ENCODE results near the gene SLC30A1. TPM values are rescaled to one million over a fixed set of nuclear protein-coding genes. Genes with fewer than 3 reads are reported as not detected.

Gene SLC30A1
- total RNA-seq, 1 donor from 2014 or later: 19.8 TPM

DNA sequence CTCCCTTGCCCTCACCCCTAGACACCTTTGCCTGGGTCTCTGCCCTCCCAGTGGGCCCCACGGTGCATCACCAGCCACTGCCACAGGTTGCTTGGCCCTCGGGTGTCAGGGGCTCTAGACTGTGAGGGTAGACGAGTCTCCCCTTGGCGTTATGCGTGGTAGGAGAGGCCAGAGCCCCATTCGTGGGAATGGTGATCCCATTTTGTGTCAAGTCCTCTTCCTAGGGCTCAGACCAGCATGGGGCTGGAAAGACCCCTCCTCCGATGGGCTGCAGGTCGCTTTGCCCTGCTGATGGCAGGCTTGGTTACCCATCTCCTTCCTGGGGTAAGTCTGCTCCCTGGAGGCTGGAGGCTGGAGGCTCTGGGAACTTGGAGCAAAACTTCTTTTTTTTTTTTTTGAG is 42.4 kb downstream of the SLC30A1 start:
- Histone ChIP-seq H3K27me3 (ENCODE audit: control insufficient read depth, insufficient read depth, low read length) (no peaks in the 10 kb centered on the region), H3K36me3 (ENCODE audit: control insufficient read depth, insufficient read depth, low read length) (no peaks in the 10 kb centered on the region), H3K4me3 (ENCODE audit: low read depth, low read length) (no peak overlapping the region)
- no peak for DNase-seq (ENCODE audit: low read depth)
- TF ChIP-seq CTCF (IDR thresholded peaks at IDR 0.05; ENCODE audit: insufficient read depth, low read length, poor library complexity, severe bottlenecking): no peak

- H3K4me3 ChIP-seq (ENCODE audit: low read depth, low read length): no peak overlapping the region
- H3K27me3 ChIP-seq (ENCODE audit: control insufficient read depth, insufficient read depth, low read length): no peaks in the 10 kb centered on the region
- TF ChIP-seq CTCF (IDR thresholded peaks at IDR 0.05; ENCODE audit: insufficient read depth, low read length, poor library complexity, severe bottlenecking): no peak
Measured at GRCh38 chr1:211535346-211535745, 43.6 kb downstream of the SLC30A1 start.

DNA sequence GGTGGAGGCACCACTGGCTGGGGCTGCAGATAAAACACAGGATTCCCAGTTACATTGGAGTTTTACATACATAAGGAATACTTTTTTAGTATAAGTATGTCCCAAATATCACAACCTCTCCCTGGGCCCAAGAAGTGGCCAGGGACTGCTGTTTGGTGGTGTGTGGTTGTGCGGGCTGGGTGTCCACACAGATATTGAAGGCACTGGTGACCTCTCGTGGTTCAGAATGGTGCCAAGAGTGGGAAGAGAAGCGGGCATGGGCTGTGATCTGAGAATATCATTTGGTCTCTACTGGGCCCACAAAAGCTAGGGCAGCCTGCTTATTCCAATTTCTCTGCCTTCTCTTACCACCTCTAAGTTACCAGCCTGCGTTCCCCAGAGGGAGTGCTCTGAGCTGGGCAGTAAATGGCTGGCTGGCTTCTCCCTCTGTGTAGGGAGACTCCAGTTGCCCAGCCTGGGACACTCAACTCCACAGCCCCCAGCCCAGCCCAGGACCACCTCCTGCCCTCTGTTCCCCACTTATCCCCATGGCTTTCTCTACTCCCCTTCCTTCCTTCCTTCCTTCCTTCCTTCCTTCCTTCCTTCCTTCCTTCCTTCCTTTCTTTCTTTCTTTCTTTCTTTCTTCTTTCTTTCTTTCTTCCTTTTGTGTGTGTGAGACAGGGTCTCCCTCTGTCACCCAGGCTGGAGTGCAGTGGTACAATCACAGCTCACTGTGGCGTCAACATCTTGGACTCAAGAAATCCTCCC is 44.2 kb downstream of the SLC30A1 start:
- Histone ChIP-seq H3K36me3 (ENCODE audit: control insufficient read depth, insufficient read depth, low read length) (no peaks in the 10 kb centered on the region), H3K27me3 (ENCODE audit: control insufficient read depth, insufficient read depth, low read length) (no peaks in the 10 kb centered on the region), H3K4me3 (ENCODE audit: low read depth, low read length) (no peak overlapping the region)
- no peak for TF ChIP-seq CTCF (IDR thresholded peaks at IDR 0.05; ENCODE audit: insufficient read depth, low read length, poor library complexity, severe bottlenecking)
- no peak for DNase-seq (ENCODE audit: low read depth)

More at GRCh38 chr1:211535346-211535745, 43.6 kb downstream of the SLC30A1 start:
- no peaks in the 10 kb centered on the region for H3K36me3 ChIP-seq (ENCODE audit: control insufficient read depth, insufficient read depth, low read length)
- no peak for DNase-seq (ENCODE audit: low read depth)

DNA sequence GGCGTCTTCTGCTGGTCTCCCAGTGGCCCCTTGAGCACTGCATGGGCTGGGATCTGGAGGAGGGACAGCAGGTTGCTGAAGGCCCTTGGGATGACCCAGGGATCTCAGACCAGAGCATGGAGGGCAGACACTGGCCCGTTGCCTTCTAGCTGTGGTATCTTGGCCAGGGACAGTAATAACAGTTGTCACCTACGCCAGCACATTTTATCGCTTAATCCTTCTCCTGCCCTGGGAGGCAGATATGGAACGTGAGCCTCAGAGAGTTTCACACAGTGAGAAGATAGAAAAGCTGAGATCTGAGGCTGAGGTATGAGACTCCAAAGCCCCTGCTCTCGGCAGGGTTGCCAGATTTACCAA is 46.9 kb downstream of the SLC30A1 start:
- H3K36me3 ChIP-seq (ENCODE audit: control insufficient read depth, insufficient read depth, low read length): no peaks in the 10 kb centered on the region

DNA sequence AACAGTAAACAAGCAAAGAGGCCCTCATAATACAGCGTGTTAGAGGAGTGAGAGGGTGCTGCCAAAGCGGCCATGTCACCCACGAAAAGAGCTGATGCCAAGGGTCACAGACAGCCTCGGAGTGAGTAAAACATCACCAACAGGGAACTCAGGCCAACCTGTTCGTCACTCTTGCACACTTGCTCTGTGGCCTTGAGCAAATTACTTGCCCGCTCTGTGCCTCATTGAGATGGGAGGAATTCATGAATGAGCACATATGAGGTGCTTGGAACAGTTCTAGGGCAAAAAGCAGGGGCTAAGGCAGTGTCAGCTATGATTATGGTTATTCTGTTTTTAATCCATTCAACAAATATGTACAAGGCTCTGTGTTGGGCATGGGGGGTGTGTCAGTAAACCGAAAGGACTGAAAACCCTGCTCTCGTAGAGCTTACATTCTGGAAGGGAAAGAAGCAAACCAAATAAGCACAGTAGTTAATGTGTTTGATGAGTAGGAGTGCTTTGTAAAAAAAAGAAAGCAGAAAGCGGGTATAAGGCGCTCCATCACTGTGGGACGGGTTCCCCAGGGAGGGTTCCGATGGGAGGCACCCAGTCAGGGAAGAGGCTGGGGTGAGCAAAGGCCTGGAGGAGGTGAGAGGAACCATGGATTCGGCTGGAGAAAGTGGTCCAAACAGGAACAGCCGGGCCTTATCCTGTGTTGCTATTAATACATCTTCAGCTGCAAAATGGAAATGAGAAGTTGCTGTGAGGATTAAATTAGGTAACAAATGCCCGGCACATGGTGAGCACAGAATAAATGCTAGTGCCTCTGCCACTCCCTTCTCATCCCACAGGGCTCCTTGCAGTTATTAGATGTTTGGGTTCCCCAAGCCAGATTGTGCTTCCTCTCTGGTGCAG is 47.5 kb downstream of the SLC30A1 start:
- no peak for DNase-seq (ENCODE audit: low read depth)
- H3K27me3 ChIP-seq (ENCODE audit: control insufficient read depth, insufficient read depth, low read length): no peaks in the 10 kb centered on the region
- H3K4me3 ChIP-seq (ENCODE audit: low read depth, low read length): no peak overlapping the region
- no peak for TF ChIP-seq CTCF (IDR thresholded peaks at IDR 0.05; ENCODE audit: insufficient read depth, low read length, poor library complexity, severe bottlenecking)
- no peaks in the 10 kb centered on the region for H3K36me3 ChIP-seq (ENCODE audit: control insufficient read depth, insufficient read depth, low read length)

More for the DNA sequence above, 46.9 kb downstream of the SLC30A1 start:
- Histone ChIP-seq H3K4me3 (ENCODE audit: low read depth, low read length) (no peak overlapping the region), H3K27me3 (ENCODE audit: control insufficient read depth, insufficient read depth, low read length) (no peaks in the 10 kb centered on the region)
- no peak for TF ChIP-seq CTCF (IDR thresholded peaks at IDR 0.05; ENCODE audit: insufficient read depth, low read length, poor library complexity, severe bottlenecking)
- no peak for DNase-seq (ENCODE audit: low read depth)

Measured in kidney epithelial cell (primary cell).